Type B pancreatic cell (in vitro differentiated cells): ENCODE measurements around the gene CCDC186. TPM values are rescaled to one million over a fixed set of nuclear protein-coding genes. Genes with fewer than 3 reads are reported as not detected.

Source experiments
- DNase-seq: peaks from one replicate; pipeline ENCODE4 v3.0.0; 2021; ENCODE audit warnings: mixed read lengths; ENCODE audit not compliant: unreplicated experiment; ENCODE audit errors: extremely low spot score
- H3K27ac Mint-ChIP-seq: 2 replicates; pipeline ENCODE4 v1.8.0; 2021; ENCODE audit warnings: mild to moderate bottlenecking, mixed read lengths
- H3K27me3 Mint-ChIP-seq: 2 replicates; pipeline ENCODE4 v1.8.0; 2021; ENCODE audit warnings: mixed read lengths
- H3K36me3 Mint-ChIP-seq: 2 replicates; pipeline ENCODE4 v1.8.0; 2021; ENCODE audit warnings: mixed read lengths
- H3K4me1 Mint-ChIP-seq: one replicate; pipeline ENCODE4 v1.8.0; 2021; ENCODE audit warnings: mixed read lengths; ENCODE audit not compliant: unreplicated experiment
- H3K4me3 Mint-ChIP-seq: 2 replicates; pipeline ENCODE4 v1.8.0; 2021; ENCODE audit warnings: mild to moderate bottlenecking, mixed read lengths
- H3K9me3 Mint-ChIP-seq: 2 replicates; pipeline ENCODE4 v1.8.0; 2021; ENCODE audit warnings: mixed read lengths
- CTCF ChIP-seq: fragments of 200-600 bp; sonication (generic); conservative IDR thresholded peaks from 2 replicates; pipeline ENCODE4 v1.5.0; 2021; ENCODE audit warnings: antibody characterized with exemption, mild to moderate bottlenecking
- total RNA-seq: library from RNA; stranded (reverse); gene quantifications from 2 replicates; pipeline ENCODE4 v1.2.1, GENCODE V29; 2021; ENCODE audit warnings: low replicate concordance

Gene CCDC186
- total RNA-seq, 1 donor from 2014 or later, result 21.0 TPM

GRCh38 chr10:114167985-114168384 is 6.0 kb downstream of the CCDC186 start:
- Mint-ChIP-seq H3K36me3 (peaks cover 25% of the 10 kb centered on the region), H3K4me1 (peaks cover 37% of the 10 kb centered on the region), H3K9me3 (peaks cover 14% of the 10 kb centered on the region), H3K27me3 (no peaks in the 10 kb centered on the region), H3K27ac (peak overlapping the region; percentile 40), H3K4me3 (no peak overlapping the region)
- DNase-seq, result no peak
- no peak for TF ChIP-seq CTCF

DNA sequence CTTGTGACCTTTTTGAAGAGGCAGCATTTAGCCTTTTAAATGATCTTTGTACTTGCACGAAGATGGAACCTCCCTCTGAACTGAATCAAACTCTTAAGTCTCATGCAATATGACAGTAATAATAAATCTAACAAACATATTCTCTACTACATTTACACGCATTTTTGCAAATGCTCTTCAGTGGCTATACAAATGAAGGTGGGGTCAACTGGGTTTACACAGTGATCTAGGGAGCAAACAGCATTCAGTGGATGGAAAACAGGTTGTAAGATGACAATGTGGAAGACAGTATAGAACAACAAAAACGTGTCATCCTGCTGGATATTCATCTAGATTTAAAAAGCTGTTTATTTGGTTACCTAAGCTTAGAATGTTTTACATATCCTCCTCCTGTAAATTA is 7.5 kb downstream of the CCDC186 start:
- TF ChIP-seq CTCF, result no peak
- Mint-ChIP-seq H3K4me3 (peak overlapping the region; percentile 72), H3K27ac (peak overlapping the region; percentile 89), H3K9me3 (peaks cover 14% of the 10 kb centered on the region), H3K4me1 (peaks cover 23% of the 10 kb centered on the region), H3K36me3 (peaks cover 34% of the 10 kb centered on the region), H3K27me3 (no peaks in the 10 kb centered on the region)
- no peak for DNase-seq

GRCh38 chr10:114166043-114166442 is 8.0 kb downstream of the CCDC186 start:
- Mint-ChIP-seq H3K27ac (peak overlapping the region; percentile 89), H3K36me3 (peaks cover 38% of the 10 kb centered on the region), H3K27me3 (no peaks in the 10 kb centered on the region), H3K4me1 (peaks cover 22% of the 10 kb centered on the region), H3K4me3 (peak overlapping the region; percentile 72), H3K9me3 (peaks cover 14% of the 10 kb centered on the region)
- DNase-seq, result no peak
- no peak for TF ChIP-seq CTCF

DNA sequence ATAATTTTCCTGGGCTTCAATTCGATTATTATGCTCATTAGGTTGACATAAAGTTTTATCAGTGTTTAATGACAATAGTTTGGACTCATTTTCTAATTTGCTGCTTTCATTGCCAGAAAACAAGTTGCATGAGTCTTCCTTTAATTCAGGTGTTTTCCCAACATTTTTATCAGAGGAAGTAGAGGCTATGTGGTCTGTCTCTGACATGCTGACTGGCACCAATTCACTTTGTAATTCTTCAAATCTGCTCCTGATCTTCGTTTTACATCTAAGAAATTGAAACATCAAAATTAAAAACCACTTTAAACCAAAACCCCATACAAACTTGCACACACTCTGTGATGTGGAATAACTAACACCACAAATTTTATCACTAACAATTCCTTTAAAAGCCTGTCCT is 10.9 kb downstream of the CCDC186 start:
- Mint-ChIP-seq H3K9me3 (peaks cover 6% of the 10 kb centered on the region), H3K4me3 (peak overlapping the region; percentile 32), H3K36me3 (peaks cover 37% of the 10 kb centered on the region), H3K27me3 (no peaks in the 10 kb centered on the region), H3K27ac (peak overlapping the region; percentile 79), H3K4me1 (peaks cover 22% of the 10 kb centered on the region)
- no peak for TF ChIP-seq CTCF
- DNase-seq, result no peak

GRCh38 chr10:114157912-114158311 is 16.1 kb downstream of the CCDC186 start:
- peaks cover 37% of the 10 kb centered on the region for H3K36me3 Mint-ChIP-seq
- TF ChIP-seq CTCF, result no peak
- no peaks in the 10 kb centered on the region for H3K27me3 Mint-ChIP-seq
- no peak overlapping the region for H3K27ac Mint-ChIP-seq
- H3K4me1 Mint-ChIP-seq, result no peaks in the 10 kb centered on the region
- no peaks in the 10 kb centered on the region for H3K9me3 Mint-ChIP-seq
- H3K4me3 Mint-ChIP-seq, result no peak overlapping the region
- DNase-seq, result no peak

DNA sequence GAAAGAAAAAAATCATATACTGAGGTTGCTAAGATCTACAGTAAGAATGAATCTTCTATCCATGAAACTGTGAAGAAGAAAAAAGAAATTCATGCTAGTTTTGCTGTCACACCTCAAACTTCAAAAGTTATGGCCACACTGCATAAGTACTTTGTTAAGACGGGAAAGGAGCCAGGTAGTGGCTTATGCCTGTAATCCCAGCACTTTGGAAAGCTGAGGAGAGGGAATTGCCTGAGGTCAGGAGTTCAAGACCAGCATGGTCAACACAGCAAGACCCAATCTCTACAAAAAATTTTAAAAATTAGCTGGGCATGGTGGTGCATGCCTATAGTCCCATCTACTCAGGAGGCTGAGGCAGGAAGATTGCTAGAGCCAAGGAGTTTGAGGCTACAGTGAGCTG is 22.1 kb downstream of the CCDC186 start:
- no peak for TF ChIP-seq CTCF
- no peaks in the 10 kb centered on the region for H3K4me1 Mint-ChIP-seq
- H3K27ac Mint-ChIP-seq, result no peak overlapping the region
- peaks cover 40% of the 10 kb centered on the region for H3K36me3 Mint-ChIP-seq
- no peaks in the 10 kb centered on the region for H3K27me3 Mint-ChIP-seq
- no peak for DNase-seq
- no peak overlapping the region for H3K4me3 Mint-ChIP-seq
- H3K9me3 Mint-ChIP-seq, result no peaks in the 10 kb centered on the region
